Stromal cell of bone marrow (primary cell): Measurements from ENCODE around the gene ILRUN.
"Not testable (repeated sequence)": the region's sequence is repeated elsewhere in the genome, so short reads cannot be mapped to it uniquely, and the experiment has no call there.

Source experiments
- DNase-seq: peaks from one replicate; pipeline ENCODE4 v3.0.0-alpha.2; 2012; ENCODE audit warnings: low read depth

The ILRUN gene

GRCh38 chr6:34696739-34697543 lies at the start of gene ILRUN:
Gene ILRUN, minus strand, starts transcription at chr6:34696767. Its CDS starts 164 bp downstream, at chr6:34696603.
- peak; percentile 89 for DNase-seq

GRCh38 chr6:34745277-34746103 lies 48.9 kb upstream of the ILRUN start:
- DNase-seq: no peak

GRCh38 chr6:34744294-34744647 lies 47.7 kb upstream of the ILRUN start:
- DNase-seq: not testable (repeated sequence)

- no peak for DNase-seq
Measured at GRCh38 chr6:34743625-34744293, 47.2 kb upstream of the ILRUN start.

- no peak for DNase-seq
Measured at GRCh38 chr6:34742094-34742493, 45.5 kb upstream of the ILRUN start.

GRCh38 chr6:34736823-34737222 lies 40.3 kb upstream of the ILRUN start:
- no peak for DNase-seq

- DNase-seq: no peak
Measured at GRCh38 chr6:34731393-34732060, 35.0 kb upstream of the ILRUN start.

- DNase-seq: no peak
Measured at GRCh38 chr6:34729631-34730470, 33.3 kb upstream of the ILRUN start.

- DNase-seq: no peak
Measured at GRCh38 chr6:34726055-34726454, 29.5 kb upstream of the ILRUN start.

GRCh38 chr6:34723203-34723602 lies 26.6 kb upstream of the ILRUN start:
- peak; percentile 8 for DNase-seq

GRCh38 chr6:34722451-34722850 lies 25.9 kb upstream of the ILRUN start:
- no peak for DNase-seq

GRCh38 chr6:34720160-34720559 lies 23.6 kb upstream of the ILRUN start:
- not testable (repeated sequence) for DNase-seq

GRCh38 chr6:34719646-34720045 lies 23.1 kb upstream of the ILRUN start:
- not testable (repeated sequence) for DNase-seq

- no peak for DNase-seq
Measured at GRCh38 chr6:34718976-34719375, 22.4 kb upstream of the ILRUN start.

- no peak for DNase-seq
Measured at GRCh38 chr6:34717466-34717865, 20.9 kb upstream of the ILRUN start.

- no peak for DNase-seq
Measured at GRCh38 chr6:34714663-34715062, 18.1 kb upstream of the ILRUN start.

- DNase-seq: not testable (repeated sequence)
Measured at GRCh38 chr6:34712881-34713280, 16.3 kb upstream of the ILRUN start.

GRCh38 chr6:34709386-34709785 lies 12.8 kb upstream of the ILRUN start:
- peak; percentile 29 for DNase-seq

GRCh38 chr6:34705241-34705640 lies 8.7 kb upstream of the ILRUN start:
- no peak for DNase-seq

GRCh38 chr6:34701199-34701598 lies 4.6 kb upstream of the ILRUN start:
- DNase-seq: no peak

GRCh38 chr6:34697904-34698559 lies 1.5 kb upstream of the ILRUN start:
- DNase-seq: no peak
